Lower lobe of right lung (tissue), 2 donors: Measurements from ENCODE around the gene CLDN9. TPM values are rescaled to one million over a fixed set of nuclear protein-coding genes. Genes with fewer than 3 reads are reported as not detected.

Experiments
- ATAC-seq, 2 donors: fragments of 200-7000 bp; cut with Tn5 transposase; one replicate each; pipeline ENCODE4 v1.9.1; 2020 to 2022; ENCODE audit warnings: mild to moderate bottlenecking in 2 of 2, moderate library complexity in 2 of 2
- DNase-seq: peaks from one replicate; pipeline ENCODE4 v3.0.0-alpha.2; 2020
- H3K27ac ChIP-seq: fragments of 200-600 bp; one replicate; pipeline ENCODE4 v1.8.0; 2022
- H3K27me3 ChIP-seq: fragments of 200-600 bp; one replicate; pipeline ENCODE4 v1.8.0; 2022; ENCODE audit warnings: low read depth
- H3K36me3 ChIP-seq: fragments of 200-600 bp; one replicate; pipeline ENCODE4 v1.8.0; 2022; ENCODE audit warnings: mild to moderate bottlenecking
- H3K4me1 ChIP-seq: fragments of 200-600 bp; one replicate; pipeline ENCODE4 v1.8.0; 2022
- H3K4me3 ChIP-seq: fragments of 200-600 bp; one replicate; pipeline ENCODE4 v1.8.0; 2022; ENCODE audit warnings: mild to moderate bottlenecking
- H3K9me3 ChIP-seq: fragments of 200-600 bp; one replicate; pipeline ENCODE4 v1.8.0; 2022
- CTCF ChIP-seq: fragments of 200-600 bp; IDR thresholded peaks from one replicate; pipeline ENCODE4 v1.8.0; 2022; ENCODE audit warnings: antibody characterized with exemption, mild to moderate bottlenecking
- intact Hi-C: fragments of 100-400 bp; cut with DNase I; formaldehyde crosslinking; loops from one replicate; pipeline ENCODE4 v1.11.0; 2022
- total RNA-seq: library from RNA; stranded (reverse); fragmentation: NEBNext Ultra II Directional; extraction: Animal tissue kit (Norgen Biotek cat#: 25700); gene quantifications from one replicate; pipeline ENCODE4 v1.2.1, GENCODE V29; 2021
- donor health status: DM: no; HTN: yes; CAD: no; lungs with severe emphysema.

The CLDN9 gene
- total RNA-seq, 1 donor from 2014 or later = 1.0 TPM

DNA sequence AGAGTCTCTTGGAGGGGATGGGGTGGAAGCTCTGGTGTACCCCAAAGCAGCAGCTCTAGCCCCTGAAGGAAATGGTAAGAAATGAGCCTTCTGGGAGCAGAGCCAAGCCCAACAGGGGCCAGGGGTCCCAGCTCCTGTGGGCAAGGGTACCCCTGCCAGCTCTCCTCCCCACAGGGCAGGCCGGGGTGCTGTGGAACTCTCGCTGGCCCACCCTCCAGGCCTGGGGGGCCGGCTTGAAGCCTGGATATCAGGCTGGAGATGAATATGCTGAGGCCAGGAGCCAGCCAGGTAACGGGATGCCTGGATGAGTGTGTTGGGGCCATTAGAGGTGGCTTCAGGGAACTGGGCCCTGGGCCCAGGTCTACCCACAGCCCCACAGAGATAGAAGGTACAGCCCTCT is 12.2 kb upstream of the CLDN9 start:
- no peak for DNase-seq
- intact Hi-C loops = no loop called here
- Histone ChIP-seq H3K36me3 (no peaks in the 10 kb centered on the region), H3K27me3 (peaks cover 5% of the 10 kb centered on the region), H3K9me3 (no peaks in the 10 kb centered on the region), H3K27ac (no peak overlapping the region), H3K4me3 (no peak overlapping the region), H3K4me1 (peaks cover 4% of the 10 kb centered on the region)
- no peak for ATAC-seq
- no peak for TF ChIP-seq CTCF

GRCh38 chr16:3001316-3001715 is 11.4 kb upstream of the CLDN9 start:
- DNase-seq (no peak), ATAC-seq (no peak)
- Histone ChIP-seq H3K9me3 (no peaks in the 10 kb centered on the region), H3K27me3 (peaks cover 11% of the 10 kb centered on the region), H3K4me3 (no peak overlapping the region), H3K36me3 (no peaks in the 10 kb centered on the region), H3K4me1 (peaks cover 4% of the 10 kb centered on the region), H3K27ac (no peak overlapping the region)
- TF ChIP-seq CTCF = no peak
- intact Hi-C loops = no loop called here

GRCh38 chr16:3003582-3004270 is 9.0 kb upstream of the CLDN9 start:
- peak overlapping the region; percentile 24 for H3K4me3 ChIP-seq
- DNase-seq (peak; percentile 98), ATAC-seq (peak; percentile 97 to 98)
- H3K36me3 ChIP-seq = no peaks in the 10 kb centered on the region
- TF ChIP-seq CTCF = peak; percentile 62
- H3K4me1 ChIP-seq = peaks cover 25% of the 10 kb centered on the region
- intact Hi-C loops = no loop called here
- no peaks in the 10 kb centered on the region for H3K9me3 ChIP-seq
- H3K27ac ChIP-seq = no peak overlapping the region
- peaks cover 26% of the 10 kb centered on the region for H3K27me3 ChIP-seq

- no peak overlapping the region for H3K27ac ChIP-seq
- TF ChIP-seq CTCF = no peak
- ATAC-seq (no peak), DNase-seq (no peak)
- H3K36me3 ChIP-seq = no peaks in the 10 kb centered on the region
- H3K9me3 ChIP-seq = no peaks in the 10 kb centered on the region
- H3K4me1 ChIP-seq = peaks cover 29% of the 10 kb centered on the region
- H3K4me3 ChIP-seq = peak overlapping the region; percentile 49
- intact Hi-C loops = no loop called here
- peaks cover 28% of the 10 kb centered on the region for H3K27me3 ChIP-seq
Observed at GRCh38 chr16:3004319-3004718, 8.4 kb upstream of the CLDN9 start.

GRCh38 chr16:3004781-3005284 is 7.9 kb upstream of the CLDN9 start:
- DNase-seq = no peak
- Histone ChIP-seq H3K9me3 (no peaks in the 10 kb centered on the region), H3K4me1 (peaks cover 32% of the 10 kb centered on the region), H3K36me3 (no peaks in the 10 kb centered on the region), H3K27ac (peak overlapping the region; percentile 73), H3K27me3 (peaks cover 33% of the 10 kb centered on the region), H3K4me3 (peak overlapping the region; percentile 49)
- ATAC-seq = peak; percentile 12 to 35
- intact Hi-C loops = no loop called here
- TF ChIP-seq CTCF = no peak
